ENCODE measurements around the gene NKTR. TPM values are rescaled to one million over a fixed set of nuclear protein-coding genes. Genes with fewer than 3 reads are reported as not detected.

NKTR gene
- total RNA-seq, 1 experiment from 2014 or later: 39.0 TPM

- no peaks in the 10 kb centered on the region for H3K27me3 ChIP-seq (ENCODE audit: control insufficient read depth, insufficient read depth, low read length)
- intact Hi-C loops (cut with micrococcal nuclease; ENCODE audit: unreplicated experiment) (no loop called here), in situ Hi-C loops (cut with HindIII; ENCODE audit: low pct_unique_long_range_greater_than_20kb, low sequenced_read_pairs) (no loop called here)
- no peaks in the 10 kb centered on the region for H3K36me3 ChIP-seq (ENCODE audit: control insufficient read depth, insufficient read depth, low read length)
- no peaks in the 10 kb centered on the region for H3K4me1 ChIP-seq (ENCODE audit: control insufficient read depth, insufficient read depth, low read length)
- ChIA-PET POLR2A (no interaction called here), CTCF (no interaction called here)
- H3K4me3 ChIP-seq (ENCODE audit: low read depth in 2 of 2, low read length in 2 of 2): no peak overlapping the region
- no peak overlapping the region for H3K27ac ChIP-seq (ENCODE audit: low read length)
- no peak for TF ChIP-seq POLR2AphosphoS5 (IDR thresholded peaks at IDR 0.05; ENCODE audit: low read depth, low read length)
- TF ChIP-seq, protein P1, sequence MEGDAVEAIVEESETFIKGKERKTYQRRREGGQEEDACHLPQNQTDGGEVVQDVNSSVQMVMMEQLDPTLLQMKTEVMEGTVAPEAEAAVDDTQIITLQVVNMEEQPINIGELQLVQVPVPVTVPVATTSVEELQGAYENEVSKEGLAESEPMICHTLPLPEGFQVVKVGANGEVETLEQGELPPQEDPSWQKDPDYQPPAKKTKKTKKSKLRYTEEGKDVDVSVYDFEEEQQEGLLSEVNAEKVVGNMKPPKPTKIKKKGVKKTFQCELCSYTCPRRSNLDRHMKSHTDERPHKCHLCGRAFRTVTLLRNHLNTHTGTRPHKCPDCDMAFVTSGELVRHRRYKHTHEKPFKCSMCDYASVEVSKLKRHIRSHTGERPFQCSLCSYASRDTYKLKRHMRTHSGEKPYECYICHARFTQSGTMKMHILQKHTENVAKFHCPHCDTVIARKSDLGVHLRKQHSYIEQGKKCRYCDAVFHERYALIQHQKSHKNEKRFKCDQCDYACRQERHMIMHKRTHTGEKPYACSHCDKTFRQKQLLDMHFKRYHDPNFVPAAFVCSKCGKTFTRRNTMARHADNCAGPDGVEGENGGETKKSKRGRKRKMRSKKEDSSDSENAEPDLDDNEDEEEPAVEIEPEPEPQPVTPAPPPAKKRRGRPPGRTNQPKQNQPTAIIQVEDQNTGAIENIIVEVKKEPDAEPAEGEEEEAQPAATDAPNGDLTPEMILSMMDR (IDR thresholded peaks at IDR 0.05): no peak
- TF ChIP-seq REST (IDR thresholded peaks at IDR 0.05; ENCODE audit: insufficient read depth in 1 of 2, low read depth in 2 of 2, low read length in 1 of 2): no peak
- TF ChIP-seq TCF7L2 (IDR thresholded peaks at IDR 0.05; ENCODE audit: low read depth, low read length): no peak
- TF ChIP-seq SIN3A (IDR thresholded peaks at IDR 0.05; ENCODE audit: borderline replicate concordance, insufficient read depth, low read depth, low read length): no peak
- ATAC-seq (no peak), DNase-seq (ENCODE audit: low read depth, low spot score) (no peak)
- H3K9me3 ChIP-seq (ENCODE audit: control insufficient read depth, insufficient read depth, low read depth, low read length): no peaks in the 10 kb centered on the region
- BruUV-seq (replicated peaks): no TSS peak
Measured at GRCh38 chr3:42697289-42698051, 97.0 kb downstream of the NKTR start.

Other genes starting within 250 kb of the NKTR start
- not detected for gene LYZL4, start 190.1 kb upstream of the NKTR start, total RNA-seq (2021; ENCODE audit: unreplicated experiment)
- gene VIPR1, start 98.0 kb upstream of the NKTR start, total RNA-seq (2021; ENCODE audit: unreplicated experiment): 0.41 TPM
- gene SEC22C, start 18.7 kb upstream of the NKTR start, total RNA-seq (2021; ENCODE audit: unreplicated experiment): 45.9 TPM
- 27.5 TPM for gene SS18L2, start 9.8 kb upstream of the NKTR start, total RNA-seq (2021; ENCODE audit: unreplicated experiment)
- gene ZBTB47, start 53.0 kb downstream of the NKTR start, total RNA-seq (2021; ENCODE audit: unreplicated experiment): 3.6 TPM
- not detected for gene KLHL40, start 84.9 kb downstream of the NKTR start, total RNA-seq (2021; ENCODE audit: unreplicated experiment)
- not detected for gene HHATL, start 102.1 kb downstream of the NKTR start, total RNA-seq (2021; ENCODE audit: unreplicated experiment)
- 0.82 TPM for gene CCDC13, start 172.6 kb downstream of the NKTR start, total RNA-seq (2021; ENCODE audit: unreplicated experiment)
- 74.6 TPM for gene HIGD1A, start 203.8 kb downstream of the NKTR start, total RNA-seq (2021; ENCODE audit: unreplicated experiment)
- gene ACKR2, start 208.8 kb downstream of the NKTR start, total RNA-seq (2021; ENCODE audit: unreplicated experiment): not detected

All from Panc1 (cell line).